ENCODE data around the gene KRTAP12-4.

KRTAP12-4 gene

GRCh38 chr21:44606495-44606894 is 48.0 kb downstream of the KRTAP12-4 start:
- no peak for DNase-seq

Measured in NCI-H1048 (cell line).